Measurements from ENCODE around the gene NES.

DNA sequence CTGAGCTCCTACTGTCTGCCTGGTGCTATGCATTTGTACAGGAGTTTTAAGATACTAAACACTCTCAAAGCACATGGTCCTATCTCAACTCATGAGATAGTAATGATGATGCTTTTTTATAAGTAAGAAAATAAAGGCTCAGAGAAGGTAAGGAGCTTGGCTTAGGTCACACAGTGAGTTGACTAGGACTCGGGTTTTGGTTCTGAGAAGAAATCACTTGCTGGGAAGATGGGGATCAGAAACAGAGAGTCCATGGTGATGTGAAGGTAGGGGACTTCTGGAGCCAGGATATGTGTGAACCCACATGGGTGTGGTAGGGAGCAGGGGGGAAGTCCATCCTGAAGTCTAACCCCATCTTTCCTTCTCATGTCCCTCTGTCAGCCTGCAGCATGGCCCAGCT lies 31.5 kb downstream of the NES start:
- no peak for TF ChIP-seq POLR2A (IDR thresholded peaks at IDR 0.05)
- TF ChIP-seq, protein P1, sequence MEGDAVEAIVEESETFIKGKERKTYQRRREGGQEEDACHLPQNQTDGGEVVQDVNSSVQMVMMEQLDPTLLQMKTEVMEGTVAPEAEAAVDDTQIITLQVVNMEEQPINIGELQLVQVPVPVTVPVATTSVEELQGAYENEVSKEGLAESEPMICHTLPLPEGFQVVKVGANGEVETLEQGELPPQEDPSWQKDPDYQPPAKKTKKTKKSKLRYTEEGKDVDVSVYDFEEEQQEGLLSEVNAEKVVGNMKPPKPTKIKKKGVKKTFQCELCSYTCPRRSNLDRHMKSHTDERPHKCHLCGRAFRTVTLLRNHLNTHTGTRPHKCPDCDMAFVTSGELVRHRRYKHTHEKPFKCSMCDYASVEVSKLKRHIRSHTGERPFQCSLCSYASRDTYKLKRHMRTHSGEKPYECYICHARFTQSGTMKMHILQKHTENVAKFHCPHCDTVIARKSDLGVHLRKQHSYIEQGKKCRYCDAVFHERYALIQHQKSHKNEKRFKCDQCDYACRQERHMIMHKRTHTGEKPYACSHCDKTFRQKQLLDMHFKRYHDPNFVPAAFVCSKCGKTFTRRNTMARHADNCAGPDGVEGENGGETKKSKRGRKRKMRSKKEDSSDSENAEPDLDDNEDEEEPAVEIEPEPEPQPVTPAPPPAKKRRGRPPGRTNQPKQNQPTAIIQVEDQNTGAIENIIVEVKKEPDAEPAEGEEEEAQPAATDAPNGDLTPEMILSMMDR (IDR thresholded peaks at IDR 0.05) = no peak
